Progenitor cell of endocrine pancreas (in vitro differentiated cells): ENCODE results near the gene IL2RA. TPM values are rescaled to one million over a fixed set of nuclear protein-coding genes. Genes with fewer than 3 reads are reported as not detected.

Experiments
- DNase-seq: peaks from one replicate; pipeline ENCODE4 v3.0.0; 2021; ENCODE audit warnings: low spot score; ENCODE audit not compliant: unreplicated experiment
- H3K27ac Mint-ChIP-seq: 2 replicates; pipeline ENCODE4 v1.8.0; 2021; ENCODE audit warnings: mild to moderate bottlenecking, moderate library complexity, mixed read lengths
- H3K27me3 Mint-ChIP-seq: 2 replicates; pipeline ENCODE4 v1.8.0; 2021; ENCODE audit warnings: mixed read lengths
- H3K36me3 Mint-ChIP-seq: 2 replicates; pipeline ENCODE4 v1.8.0; 2022; ENCODE audit warnings: mixed read lengths; ENCODE audit not compliant: insufficient read depth
- H3K4me1 Mint-ChIP-seq: 2 replicates; pipeline ENCODE4 v1.8.0; 2021; ENCODE audit warnings: low read depth, mixed read lengths
- H3K4me3 Mint-ChIP-seq: 2 replicates; pipeline ENCODE4 v1.8.0; 2021; ENCODE audit warnings: low read depth, mild to moderate bottlenecking, moderate library complexity, mixed read lengths
- H3K9me3 Mint-ChIP-seq: 2 replicates; pipeline ENCODE4 v1.8.0; 2021; ENCODE audit warnings: low read depth, mixed read lengths
- total RNA-seq: library from RNA; stranded (reverse); gene quantifications from 2 replicates; pipeline ENCODE4 v1.2.1, GENCODE V29; 2021
- TF ChIP-seq, protein P1 (sequence below): fragments of 200-600 bp; sonication (generic); IDR thresholded peaks from one replicate; pipeline ENCODE4 v1.5.0; 2021; ENCODE audit warnings: antibody characterized with exemption, mild to moderate bottlenecking; ENCODE audit not compliant: unreplicated experiment

Gene IL2RA
- total RNA-seq, 1 donor from 2014 or later = not detected

DNA sequence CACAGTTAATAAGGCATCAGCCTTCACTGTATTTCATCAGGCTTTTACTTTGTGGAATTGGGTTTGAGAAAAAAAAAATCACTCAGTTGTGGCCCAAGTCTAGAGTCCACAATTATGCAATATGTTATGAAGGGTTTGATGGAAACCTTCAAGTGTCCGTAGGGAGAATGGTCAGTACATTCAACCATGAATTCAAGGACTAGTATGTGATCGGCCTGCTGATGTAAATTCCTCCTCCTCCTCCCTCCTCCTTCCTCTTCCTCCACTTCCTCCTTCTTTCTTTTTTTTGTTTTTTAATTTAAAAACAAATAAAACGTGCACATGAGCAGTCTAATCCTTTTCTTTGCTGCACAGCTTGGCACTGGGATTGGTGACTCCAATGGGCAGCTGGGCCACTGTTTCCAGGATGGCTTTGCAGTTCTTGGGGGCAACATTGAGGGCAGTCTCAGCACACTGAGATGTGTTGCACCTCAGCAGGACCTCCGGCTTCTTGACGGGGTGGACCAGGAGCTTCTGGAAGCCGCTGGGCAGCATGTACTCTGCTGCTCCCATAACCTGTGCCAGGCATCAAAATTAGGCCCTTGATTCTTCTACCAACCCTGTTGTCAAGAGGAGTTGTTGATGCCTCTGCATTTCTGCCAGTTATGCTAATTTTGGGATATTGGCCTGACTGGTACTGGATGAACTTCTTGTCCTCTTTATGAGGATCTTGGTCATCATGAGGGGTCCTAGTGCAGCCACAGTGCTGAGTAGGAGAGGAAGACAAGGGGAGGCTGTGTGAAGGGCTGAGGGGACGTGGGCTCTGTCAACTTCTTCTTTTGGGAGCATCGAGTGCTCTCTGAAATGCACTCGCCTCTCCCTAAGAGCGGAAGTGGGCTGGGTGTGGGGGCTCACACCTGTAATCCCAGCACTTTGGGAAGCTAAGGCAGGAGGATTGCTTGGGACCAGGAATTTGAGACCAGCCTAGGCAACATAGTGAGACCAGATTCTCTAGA, 9.3 kb upstream of the IL2RA start:
- no peak for DNase-seq
- Mint-ChIP-seq H3K4me1 (no peaks in the 10 kb centered on the region), H3K27ac (no peak overlapping the region), H3K36me3 (no peaks in the 10 kb centered on the region), H3K27me3 (peaks cover 33% of the 10 kb centered on the region), H3K9me3 (no peaks in the 10 kb centered on the region), H3K4me3 (no peak overlapping the region)
- TF ChIP-seq, protein P1, sequence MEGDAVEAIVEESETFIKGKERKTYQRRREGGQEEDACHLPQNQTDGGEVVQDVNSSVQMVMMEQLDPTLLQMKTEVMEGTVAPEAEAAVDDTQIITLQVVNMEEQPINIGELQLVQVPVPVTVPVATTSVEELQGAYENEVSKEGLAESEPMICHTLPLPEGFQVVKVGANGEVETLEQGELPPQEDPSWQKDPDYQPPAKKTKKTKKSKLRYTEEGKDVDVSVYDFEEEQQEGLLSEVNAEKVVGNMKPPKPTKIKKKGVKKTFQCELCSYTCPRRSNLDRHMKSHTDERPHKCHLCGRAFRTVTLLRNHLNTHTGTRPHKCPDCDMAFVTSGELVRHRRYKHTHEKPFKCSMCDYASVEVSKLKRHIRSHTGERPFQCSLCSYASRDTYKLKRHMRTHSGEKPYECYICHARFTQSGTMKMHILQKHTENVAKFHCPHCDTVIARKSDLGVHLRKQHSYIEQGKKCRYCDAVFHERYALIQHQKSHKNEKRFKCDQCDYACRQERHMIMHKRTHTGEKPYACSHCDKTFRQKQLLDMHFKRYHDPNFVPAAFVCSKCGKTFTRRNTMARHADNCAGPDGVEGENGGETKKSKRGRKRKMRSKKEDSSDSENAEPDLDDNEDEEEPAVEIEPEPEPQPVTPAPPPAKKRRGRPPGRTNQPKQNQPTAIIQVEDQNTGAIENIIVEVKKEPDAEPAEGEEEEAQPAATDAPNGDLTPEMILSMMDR = no peak

GRCh38 chr10:6070660-6071059, 8.5 kb upstream of the IL2RA start:
- Mint-ChIP-seq H3K9me3 (no peaks in the 10 kb centered on the region), H3K27me3 (peaks cover 36% of the 10 kb centered on the region), H3K36me3 (no peaks in the 10 kb centered on the region), H3K4me1 (no peaks in the 10 kb centered on the region), H3K27ac (no peak overlapping the region), H3K4me3 (no peak overlapping the region)
- TF ChIP-seq, protein P1 = no peak
- no peak for DNase-seq

DNA sequence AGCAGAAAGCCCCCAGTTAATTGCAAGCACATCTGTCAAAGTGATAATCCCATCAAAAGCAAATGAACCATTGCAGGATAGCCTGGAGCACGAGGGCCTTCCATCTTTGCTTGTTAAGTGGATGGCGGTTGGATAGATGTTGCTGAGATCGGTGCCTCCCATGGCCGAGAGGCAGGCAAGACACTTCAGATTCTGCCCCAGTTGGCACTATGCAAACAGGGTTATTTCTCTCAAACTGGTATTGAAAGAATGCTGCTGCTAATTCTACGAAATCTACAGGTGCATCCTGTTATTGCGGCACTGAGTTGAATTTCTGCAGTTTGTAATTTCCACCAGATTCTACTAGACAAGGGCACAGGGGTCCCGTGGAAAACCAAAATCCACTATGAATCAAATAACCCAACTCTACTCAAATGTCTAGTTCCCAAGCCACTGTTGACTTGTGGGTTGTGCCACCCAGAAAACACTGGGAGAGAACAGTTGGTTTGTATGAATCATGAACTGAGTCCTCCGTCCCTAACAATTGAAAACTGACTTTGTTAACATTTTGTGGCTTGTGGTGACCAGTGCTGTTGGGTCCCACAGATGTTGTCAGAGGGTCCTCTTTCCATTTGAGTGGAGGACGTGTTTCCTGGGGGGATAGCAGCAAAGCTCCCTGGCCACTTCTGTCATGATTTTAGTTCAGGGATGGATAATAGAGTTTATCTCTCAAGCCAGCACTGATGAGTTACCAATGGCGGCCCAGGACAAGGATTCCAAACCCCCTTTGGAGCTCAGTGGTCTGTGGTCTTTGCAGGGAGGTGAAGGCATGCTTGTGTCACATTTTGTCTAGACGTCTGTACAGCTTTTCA, 7.1 kb upstream of the IL2RA start:
- peaks cover 26% of the 10 kb centered on the region for H3K27me3 Mint-ChIP-seq
- H3K9me3 Mint-ChIP-seq = no peaks in the 10 kb centered on the region
- TF ChIP-seq, protein P1 = no peak
- H3K27ac Mint-ChIP-seq = no peak overlapping the region
- H3K36me3 Mint-ChIP-seq = no peaks in the 10 kb centered on the region
- no peaks in the 10 kb centered on the region for H3K4me1 Mint-ChIP-seq
- DNase-seq = no peak
- no peak overlapping the region for H3K4me3 Mint-ChIP-seq

- Mint-ChIP-seq H3K27me3 (peaks cover 20% of the 10 kb centered on the region), H3K36me3 (no peaks in the 10 kb centered on the region), H3K4me3 (no peak overlapping the region), H3K27ac (no peak overlapping the region), H3K9me3 (no peaks in the 10 kb centered on the region), H3K4me1 (no peaks in the 10 kb centered on the region)
- TF ChIP-seq, protein P1 = no peak
- DNase-seq = no peak
These were observed 6.3 kb upstream of the IL2RA start for GRCh38 chr10:6068422-6068821.

DNA sequence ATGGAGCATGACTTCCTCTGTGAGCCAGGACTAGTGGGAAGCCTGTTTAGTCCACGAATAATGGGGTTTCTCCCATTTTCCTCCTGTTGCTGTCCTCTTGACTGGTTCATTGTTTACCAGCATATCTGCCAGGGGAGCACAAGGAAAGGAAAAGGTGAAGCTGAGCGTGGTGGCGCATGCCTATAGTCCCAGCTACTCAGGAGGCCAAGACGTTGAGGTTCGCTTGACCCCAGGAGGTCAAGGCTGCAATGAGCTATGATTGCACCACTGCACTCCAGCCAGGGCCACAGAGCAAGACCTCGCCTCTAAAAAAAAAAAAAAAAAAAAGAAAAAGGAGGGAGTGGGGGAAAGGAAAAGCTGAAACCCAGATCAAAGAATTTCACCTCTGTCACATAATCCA, 5.8 kb upstream of the IL2RA start:
- H3K36me3 Mint-ChIP-seq = no peaks in the 10 kb centered on the region
- H3K27me3 Mint-ChIP-seq = peaks cover 19% of the 10 kb centered on the region
- TF ChIP-seq, protein P1 = no peak
- H3K4me3 Mint-ChIP-seq = no peak overlapping the region
- DNase-seq = no peak
- H3K4me1 Mint-ChIP-seq = no peaks in the 10 kb centered on the region
- H3K9me3 Mint-ChIP-seq = no peaks in the 10 kb centered on the region
- H3K27ac Mint-ChIP-seq = no peak overlapping the region
